Esophagus muscularis mucosa (tissue), 4 donors: ENCODE results near the gene TMOD1. TPM values are rescaled to one million over a fixed set of nuclear protein-coding genes. Genes with fewer than 3 reads are reported as not detected.

ENCODE experiments used
- DNase-seq: peaks from one replicate; pipeline ENCODE4 v3.0.0-alpha.2; 2017; ENCODE audit errors: extremely low spot score
- H3K27ac ChIP-seq, 4 donors: fragments of 200-600 bp; sonication (generic); replicated peaks in 1 of 4; 1 replicate in 3 of 4; 2 replicates in 1 of 4; pipeline ENCODE4 v1.5.1; 2016 to 2019; ENCODE audit warnings: mild to moderate bottlenecking in 1 of 4
- H3K27me3 ChIP-seq, 4 donors: fragments of 200-600 bp; sonication (generic); one replicate each; pipeline versions ENCODE4 v1.5.1 to v1.6.0; 2016 to 2019
- H3K36me3 ChIP-seq, 4 donors: fragments of 200-600 bp; sonication (generic); one replicate each; pipeline ENCODE4 v1.5.1; 2016 to 2019
- H3K4me1 ChIP-seq, 4 donors: fragments of 200-600 bp; sonication (generic); one replicate each; pipeline ENCODE4 v1.5.1; 2016 to 2019
- H3K4me3 ChIP-seq, 4 donors: fragments of 200-600 bp; sonication (generic); 1 replicate in 2 of 4; 2 replicates in 2 of 4; pipeline ENCODE4 v1.5.1; 2016 to 2019; ENCODE audit warnings: mild to moderate bottlenecking in 4 of 4, moderate library complexity in 1 of 4
- H3K9me3 ChIP-seq, 4 donors: fragments of 200-600 bp; sonication (generic); 1 replicate in 3 of 4; 2 replicates in 1 of 4; pipeline ENCODE4 v1.5.1; 2016 to 2019
- EP300 ChIP-seq: sonication (generic); formaldehyde crosslinking; IDR thresholded peaks from one replicate; pipeline ENCODE4 v1.6.1; 2017; ENCODE audit warnings: antibody characterized with exemption
- POLR2A ChIP-seq: fragments of 450-650 bp; IDR thresholded peaks from one replicate; pipeline ENCODE4 v1.6.1; 2017; ENCODE audit warnings: antibody characterized with exemption, moderate library complexity, mild to moderate bottlenecking, low read depth
- POLR2AphosphoS5 ChIP-seq, 2 donors: sonication (generic); formaldehyde crosslinking; IDR thresholded peaks; one replicate each; pipeline ENCODE4 v1.6.1; 2017; ENCODE audit warnings: antibody characterized with exemption in 2 of 2
- WGBS: methylation state at CpG from one replicate; pipeline ENCODE4 v1.1.5; 2018; 5-methylcytosine and 5-hydroxymethylcytosine counted together
- intact Hi-C: fragments of 100-400 bp; cut with DNase I; formaldehyde crosslinking; loops from one replicate; pipeline ENCODE4 v1.15.1; 2023
- total RNA-seq, 4 donors: library from RNA; depleted of rRNA; stranded (reverse); fragments of >200 nt; gene quantifications; one replicate each; pipeline versions ENCODE4 v1.1.0 to v1.2.1, GENCODE V29; 2016
- TF ChIP-seq, protein P1 (sequence below), 3 experiments: fragments of 200-600 bp in 2 of 3; fragments of 450-650 bp in 1 of 3; sonication (generic) in 2 of 3; IDR thresholded peaks; one replicate each; pipeline ENCODE4 v1.5.1; 2017 to 2019; ENCODE audit warnings: antibody characterized with exemption in 3 of 3, mild to moderate bottlenecking in 2 of 3, moderate library complexity in 1 of 3

TMOD1 gene
- total RNA-seq, 4 donors from 2014 or later: 68.4 to 97.6 (median 71.6) TPM

DNA sequence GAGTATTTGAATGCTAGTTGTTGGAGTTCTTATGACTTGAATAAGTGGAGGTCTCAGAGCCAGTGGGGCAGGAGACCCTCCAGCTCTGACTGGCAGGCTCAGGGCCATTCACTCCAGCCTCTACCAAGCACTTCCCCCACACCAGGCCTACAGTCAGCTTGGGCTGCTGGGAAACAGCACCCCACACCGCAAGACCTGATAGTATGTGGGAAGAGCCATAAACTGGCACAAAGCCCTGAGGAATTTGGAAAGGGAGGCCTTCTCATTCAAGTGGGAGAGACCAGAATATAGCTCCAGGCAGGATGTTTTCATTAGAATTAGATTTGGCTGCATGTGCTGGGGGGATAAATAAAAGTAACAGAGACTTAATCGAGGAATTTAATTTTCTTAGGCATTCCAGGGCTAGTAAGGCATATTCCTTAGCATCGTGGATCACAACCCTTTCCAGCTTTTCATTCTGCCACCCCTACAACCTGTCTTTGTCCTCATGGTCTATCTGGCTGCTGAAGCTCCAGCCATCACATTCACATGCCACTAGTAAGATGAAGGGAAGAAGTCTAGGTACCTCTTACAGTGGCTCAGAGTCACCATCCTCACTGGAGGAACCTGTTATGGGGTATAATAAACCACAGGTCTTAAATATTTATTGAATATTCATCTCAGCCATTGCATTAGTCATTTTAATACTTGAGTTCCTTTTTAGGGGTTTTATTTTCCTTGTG, 47.5 kb downstream of the TMOD1 start:
- no peak overlapping the region for H3K4me3 ChIP-seq
- DNase-seq: no peak
- TF ChIP-seq, protein P1, sequence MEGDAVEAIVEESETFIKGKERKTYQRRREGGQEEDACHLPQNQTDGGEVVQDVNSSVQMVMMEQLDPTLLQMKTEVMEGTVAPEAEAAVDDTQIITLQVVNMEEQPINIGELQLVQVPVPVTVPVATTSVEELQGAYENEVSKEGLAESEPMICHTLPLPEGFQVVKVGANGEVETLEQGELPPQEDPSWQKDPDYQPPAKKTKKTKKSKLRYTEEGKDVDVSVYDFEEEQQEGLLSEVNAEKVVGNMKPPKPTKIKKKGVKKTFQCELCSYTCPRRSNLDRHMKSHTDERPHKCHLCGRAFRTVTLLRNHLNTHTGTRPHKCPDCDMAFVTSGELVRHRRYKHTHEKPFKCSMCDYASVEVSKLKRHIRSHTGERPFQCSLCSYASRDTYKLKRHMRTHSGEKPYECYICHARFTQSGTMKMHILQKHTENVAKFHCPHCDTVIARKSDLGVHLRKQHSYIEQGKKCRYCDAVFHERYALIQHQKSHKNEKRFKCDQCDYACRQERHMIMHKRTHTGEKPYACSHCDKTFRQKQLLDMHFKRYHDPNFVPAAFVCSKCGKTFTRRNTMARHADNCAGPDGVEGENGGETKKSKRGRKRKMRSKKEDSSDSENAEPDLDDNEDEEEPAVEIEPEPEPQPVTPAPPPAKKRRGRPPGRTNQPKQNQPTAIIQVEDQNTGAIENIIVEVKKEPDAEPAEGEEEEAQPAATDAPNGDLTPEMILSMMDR (IDR thresholded peaks at IDR 0.05): no peak
- no peak for TF ChIP-seq EP300
- no peak for TF ChIP-seq POLR2AphosphoS5 (IDR thresholded peaks at IDR 0.05)
- no peak for TF ChIP-seq POLR2A
- H3K27ac ChIP-seq: peak overlapping the region in 2 of 4 donors; percentile 4 to 31
- peaks cover 9 to 53% (median 34%) of the 10 kb centered on the region in 4 donors for H3K36me3 ChIP-seq
- H3K4me1 ChIP-seq: peaks cover 11 to 40% (median 33%) of the 10 kb centered on the region in 4 donors
- H3K9me3 ChIP-seq: no peaks in the 10 kb centered on the region
- H3K27me3 ChIP-seq: no peaks in the 10 kb centered on the region
- 85% methylated on average over 3 of the region's 3 CpGs for WGBS
- intact Hi-C loops: no loop called here

DNA sequence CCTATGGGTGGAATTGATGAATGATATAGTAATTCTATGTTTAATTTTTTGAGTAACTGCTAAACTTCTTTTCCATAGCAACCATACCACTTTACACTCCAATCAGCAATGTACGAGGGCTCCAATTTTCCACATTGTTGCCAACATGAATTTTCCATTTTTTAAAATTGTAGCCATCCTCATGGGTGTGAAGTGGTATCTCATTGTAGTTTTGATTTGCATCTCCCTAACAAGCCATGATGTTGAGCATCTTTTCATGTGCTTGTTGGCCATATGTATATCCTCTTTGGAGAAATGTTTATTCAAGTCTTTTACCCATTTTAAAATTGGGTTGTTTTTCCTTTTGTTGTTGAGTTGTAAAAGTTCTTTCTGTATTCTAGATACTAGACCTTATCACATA, 48.9 kb downstream of the TMOD1 start:
- WGBS: 74% methylated on average over 1 of the region's 1 CpG
- Histone ChIP-seq H3K4me1 (peaks cover 16 to 36% (median 25%) of the 10 kb centered on the region in 4 donors), H3K4me3 (no peak overlapping the region), H3K9me3 (no peaks in the 10 kb centered on the region), H3K27me3 (no peaks in the 10 kb centered on the region), H3K36me3 (peaks cover 9 to 67% (median 41%) of the 10 kb centered on the region in 4 donors), H3K27ac (peak overlapping the region in 2 of 4 donors; percentile 1 to 13)
- no peak for DNase-seq
- TF ChIP-seq EP300 (no peak), POLR2A (no peak), POLR2AphosphoS5 (IDR thresholded peaks at IDR 0.05) (no peak)
- intact Hi-C loops: no loop called here

GRCh38 chr9:97551308-97551707, 49.8 kb downstream of the TMOD1 start:
- Histone ChIP-seq H3K9me3 (no peaks in the 10 kb centered on the region), H3K27ac (no peak overlapping the region), H3K4me1 (peaks cover 18 to 36% (median 25%) of the 10 kb centered on the region in 4 donors), H3K27me3 (no peaks in the 10 kb centered on the region), H3K36me3 (peaks cover 9 to 70% (median 43%) of the 10 kb centered on the region in 4 donors), H3K4me3 (no peak overlapping the region)
- DNase-seq: no peak
- intact Hi-C loops: no loop called here
- TF ChIP-seq POLR2A (no peak), EP300 (no peak), POLR2AphosphoS5 (IDR thresholded peaks at IDR 0.05) (no peak)
- TF ChIP-seq, protein P1 (IDR thresholded peaks at IDR 0.05): no peak
- WGBS: 94% methylated on average over 5 of the region's 5 CpGs

DNA sequence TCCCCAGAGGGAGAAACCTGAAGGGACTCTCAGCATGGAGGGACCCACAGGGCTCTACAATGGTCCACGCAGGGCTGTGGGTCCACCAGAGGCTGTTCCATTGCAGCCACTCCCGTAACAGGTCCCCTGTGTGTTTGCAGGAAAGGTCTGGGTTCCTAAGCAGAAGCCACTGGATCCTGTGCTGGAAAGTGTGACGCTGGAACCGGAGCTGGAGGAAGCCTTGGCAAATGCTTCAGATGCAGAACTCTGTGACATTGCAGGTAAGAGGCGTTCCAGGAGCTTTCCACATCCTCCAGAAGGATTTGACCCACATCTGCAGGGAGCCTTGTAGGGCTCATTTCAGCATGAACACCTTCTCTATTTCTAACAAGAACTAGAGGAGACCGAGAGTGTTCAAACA, 51.7 kb downstream of the TMOD1 start:
- WGBS: 88% methylated on average over 6 of the region's 6 CpGs
- H3K27ac ChIP-seq: peak overlapping the region in 2 of 4 donors; percentile 91 to 93
- DNase-seq: no peak
- TF ChIP-seq, protein P1 (IDR thresholded peaks at IDR 0.05): no peak
- H3K27me3 ChIP-seq: no peaks in the 10 kb centered on the region
- intact Hi-C loops: no loop called here
- H3K36me3 ChIP-seq: peaks cover 9 to 52% (median 30%) of the 10 kb centered on the region in 4 donors
- no peaks in the 10 kb centered on the region for H3K9me3 ChIP-seq
- H3K4me1 ChIP-seq: peaks cover 30 to 43% (median 34%) of the 10 kb centered on the region in 4 donors
- H3K4me3 ChIP-seq: no peak overlapping the region

- no peak for TF ChIP-seq EP300
- no peak for TF ChIP-seq POLR2AphosphoS5 (IDR thresholded peaks at IDR 0.05)
- no peak for TF ChIP-seq POLR2A
- TF ChIP-seq, protein P1 (IDR thresholded peaks at IDR 0.05): no peak
- no peaks in the 10 kb centered on the region for H3K9me3 ChIP-seq
- peaks cover 37 to 50% (median 41%) of the 10 kb centered on the region in 4 donors for H3K4me1 ChIP-seq
- no peak overlapping the region for H3K4me3 ChIP-seq
- no peak for DNase-seq
- H3K27ac ChIP-seq: peak overlapping the region in 3 of 4 donors; percentile 39 to 93 (median 91)
- intact Hi-C loops: no loop called here
- peaks cover 9 to 45% (median 25%) of the 10 kb centered on the region in 4 donors for H3K36me3 ChIP-seq
- H3K27me3 ChIP-seq: no peaks in the 10 kb centered on the region
- WGBS: 86% methylated on average over 5 of the region's 5 CpGs
Measured at GRCh38 chr9:97553841-97554240, 52.4 kb downstream of the TMOD1 start.
